ENCODE data around the gene HSPH1. TPM values are rescaled to one million over a fixed set of nuclear protein-coding genes. Genes with fewer than 3 reads are reported as not detected.
"Not testable (repeated sequence)": the region's sequence is repeated elsewhere in the genome, so short reads cannot be mapped to it uniquely, and the experiment has no call there.

The HSPH1 gene
- total RNA-seq, 4 donors from 2014 or later = 33.4 to 48.2 (median 42.1) TPM

DNA sequence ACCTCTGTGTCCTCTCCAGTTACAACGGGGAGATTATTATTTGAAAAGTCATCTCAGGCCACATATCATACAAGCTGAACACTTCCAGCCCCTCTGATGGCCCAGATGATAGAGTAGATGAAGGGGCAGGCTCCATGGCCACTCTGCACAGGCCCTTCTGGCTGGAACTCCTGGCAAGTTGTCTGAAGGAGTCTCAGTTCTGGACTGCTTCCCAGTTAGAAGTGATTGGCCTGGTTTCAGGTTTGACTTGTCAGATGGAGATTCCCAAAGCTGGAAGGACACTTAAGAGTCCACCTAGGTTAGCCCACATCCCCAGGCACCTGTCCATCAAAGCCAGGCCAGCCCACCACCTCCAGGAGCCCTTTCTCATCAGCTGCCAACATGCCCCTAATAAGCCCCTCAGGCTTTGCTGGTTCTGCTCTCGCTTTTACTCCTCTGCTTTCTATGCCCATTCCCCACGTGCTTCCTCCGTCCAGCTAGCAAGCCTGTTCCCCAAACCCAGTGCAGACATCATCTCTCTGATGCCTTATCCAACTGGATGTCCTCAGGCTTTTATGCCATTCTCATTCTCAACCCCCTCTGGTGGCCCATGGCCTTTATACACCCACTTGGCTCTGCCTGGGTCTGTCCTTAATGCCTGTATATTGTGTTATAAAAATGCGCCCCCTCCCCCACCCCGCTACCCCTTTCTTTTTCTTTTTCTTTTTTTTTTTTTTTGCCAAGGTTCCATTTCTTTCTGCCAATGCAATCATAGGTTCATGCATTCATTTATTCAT is 56.5 kb downstream of the HSPH1 start:
- no peak for DNase-seq (ENCODE audit: extremely low spot score)
- Histone ChIP-seq H3K27ac (replicated peaks in 1 of 4) (no peak overlapping the region), H3K9me3 (no peaks in the 10 kb centered on the region), H3K27me3 (peaks cover 0 to 8% (median 0%) of the 10 kb centered on the region in 4 donors), H3K4me1 (peaks cover 0 to 8% (median 0%) of the 10 kb centered on the region in 4 donors), H3K4me3 (no peak overlapping the region), H3K36me3 (no peaks in the 10 kb centered on the region)
- no peak for TF ChIP-seq EP300 (IDR thresholded peaks at IDR 0.05)
- TF ChIP-seq CTCF (IDR thresholded peaks at IDR 0.05) = no peak
- intact Hi-C loops (cut with DNase I) = no loop called here
- 82% methylated on average over 6 of the region's 6 CpGs for WGBS

GRCh38 chr13:31102905-31103304 is 58.8 kb downstream of the HSPH1 start:
- WGBS = 97% methylated on average over 3 of the region's 3 CpGs
- Histone ChIP-seq H3K36me3 (no peaks in the 10 kb centered on the region), H3K4me1 (peaks cover 0 to 8% (median 0%) of the 10 kb centered on the region in 4 donors), H3K27me3 (peaks cover 0 to 21% (median 0%) of the 10 kb centered on the region in 4 donors), H3K9me3 (no peaks in the 10 kb centered on the region), H3K27ac (replicated peaks in 1 of 4) (no peak overlapping the region), H3K4me3 (no peak overlapping the region)
- intact Hi-C loops (cut with DNase I) = no loop called here
- DNase-seq (ENCODE audit: extremely low spot score) = no peak
- TF ChIP-seq CTCF (IDR thresholded peaks at IDR 0.05) = no peak
- TF ChIP-seq EP300 (IDR thresholded peaks at IDR 0.05) = no peak
- no peak for TF ChIP-seq POLR2A (IDR thresholded peaks at IDR 0.05; ENCODE audit: low read depth)
- TF ChIP-seq POLR2AphosphoS5 (IDR thresholded peaks at IDR 0.05) = no peak

DNA sequence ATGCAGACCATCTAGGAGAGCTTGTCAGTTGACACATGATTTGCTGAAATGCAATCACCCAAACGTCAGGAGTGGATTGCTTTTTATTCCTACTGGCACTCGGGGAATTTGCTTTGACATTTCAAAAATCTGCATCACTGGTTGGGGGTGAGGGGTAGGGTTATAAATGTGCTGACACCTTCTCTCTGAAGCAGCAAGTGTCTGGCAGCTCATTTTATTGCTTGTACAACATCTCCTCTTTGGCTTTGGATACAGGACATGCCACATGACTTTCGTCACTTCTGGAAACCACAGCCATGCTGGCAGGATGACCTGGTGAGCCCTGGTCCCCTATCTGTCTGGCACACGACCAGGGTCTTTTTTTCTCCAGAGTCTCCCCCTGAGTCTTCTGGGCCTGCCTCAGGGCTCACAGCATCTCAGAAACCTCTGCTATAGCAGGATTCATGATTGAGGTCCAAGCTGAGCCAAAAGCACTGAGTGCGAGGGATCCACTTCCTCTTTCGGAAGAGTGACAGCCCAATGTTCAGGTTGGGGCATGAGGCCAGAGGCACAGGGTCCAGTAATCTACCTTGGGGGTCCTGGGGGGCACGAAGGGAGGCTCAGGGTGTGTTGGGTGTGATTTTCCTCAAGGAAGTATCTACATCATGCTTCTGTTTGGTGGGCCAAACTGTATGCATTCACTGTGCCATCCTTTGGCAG is 60.1 kb downstream of the HSPH1 start:
- peaks cover 0 to 8% (median 0%) of the 10 kb centered on the region in 4 donors for H3K4me1 ChIP-seq
- H3K9me3 ChIP-seq = no peaks in the 10 kb centered on the region
- TF ChIP-seq POLR2AphosphoS5 (IDR thresholded peaks at IDR 0.05) (no peak), CTCF (IDR thresholded peaks at IDR 0.05) (no peak), EP300 (IDR thresholded peaks at IDR 0.05) (no peak), POLR2A (IDR thresholded peaks at IDR 0.05; ENCODE audit: low read depth) (no peak)
- peaks cover 0 to 32% (median 0%) of the 10 kb centered on the region in 4 donors for H3K27me3 ChIP-seq
- 55% methylated on average over 6 of the region's 7 CpGs for WGBS
- no peaks in the 10 kb centered on the region for H3K36me3 ChIP-seq
- H3K27ac ChIP-seq (replicated peaks in 1 of 4) = no peak overlapping the region
- H3K4me3 ChIP-seq = no peak overlapping the region
- intact Hi-C loops (cut with DNase I) = no loop called here
- no peak for DNase-seq (ENCODE audit: extremely low spot score)

DNA sequence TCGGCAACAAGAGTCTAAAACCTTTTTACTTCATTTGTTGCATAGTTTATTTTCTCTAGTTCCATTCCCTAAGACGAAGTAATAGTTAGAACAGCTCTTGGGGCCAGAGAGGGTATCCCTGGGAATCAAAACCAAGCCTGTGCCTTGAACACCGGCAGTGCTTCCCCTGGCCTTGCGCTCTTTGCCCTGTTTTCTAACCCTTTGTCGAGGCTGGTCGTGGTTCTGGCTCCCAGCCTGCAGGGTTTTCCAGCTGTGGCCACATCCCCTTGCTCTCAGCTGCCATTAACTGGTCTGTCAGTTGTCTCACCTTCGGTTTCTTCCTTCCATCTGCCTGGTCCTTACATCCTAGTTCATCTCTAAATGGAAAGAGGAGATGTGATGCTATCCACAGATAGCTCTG is 61.0 kb downstream of the HSPH1 start:
- no peaks in the 10 kb centered on the region for H3K9me3 ChIP-seq
- peaks cover 0 to 33% (median 0%) of the 10 kb centered on the region in 4 donors for H3K27me3 ChIP-seq
- H3K4me3 ChIP-seq = no peak overlapping the region
- TF ChIP-seq CTCF (IDR thresholded peaks at IDR 0.05) (no peak), POLR2A (IDR thresholded peaks at IDR 0.05; ENCODE audit: low read depth) (no peak), EP300 (IDR thresholded peaks at IDR 0.05) (no peak), POLR2AphosphoS5 (IDR thresholded peaks at IDR 0.05) (no peak)
- peaks cover 0 to 8% (median 0%) of the 10 kb centered on the region in 4 donors for H3K4me1 ChIP-seq
- no peak for DNase-seq (ENCODE audit: extremely low spot score)
- H3K36me3 ChIP-seq = no peaks in the 10 kb centered on the region
- intact Hi-C loops (cut with DNase I) = no loop called here
- H3K27ac ChIP-seq (replicated peaks in 1 of 4) = no peak overlapping the region
- 73% methylated on average over 7 of the region's 7 CpGs for WGBS

DNA sequence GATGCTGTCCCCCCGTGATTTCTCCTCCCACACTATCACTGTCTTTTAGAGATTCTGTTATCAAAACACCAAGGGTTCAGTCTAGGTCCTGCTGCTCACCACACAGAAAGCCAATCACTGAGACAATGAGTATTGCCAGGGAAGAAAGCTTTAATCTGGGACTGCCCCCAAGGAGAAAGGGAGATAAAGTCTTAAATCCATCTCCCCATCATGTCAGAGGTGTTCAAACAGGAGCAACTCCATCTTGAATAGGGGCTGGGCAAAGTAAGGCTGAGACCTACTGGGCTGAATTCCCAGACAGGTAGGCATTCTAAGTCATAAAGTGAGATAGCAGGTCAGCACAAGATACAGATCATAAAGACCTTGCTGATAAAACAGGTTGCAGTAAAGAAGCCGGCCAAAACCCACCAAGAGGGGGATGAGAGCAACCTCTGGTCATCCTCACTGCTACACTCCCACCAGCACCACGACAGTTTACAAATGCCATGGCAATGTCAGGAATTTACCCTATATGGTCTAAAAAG is 63.7 kb downstream of the HSPH1 start:
- H3K36me3 ChIP-seq; H3K9me3 ChIP-seq; H3K27ac ChIP-seq (replicated peaks in 1 of 4); H3K4me3 ChIP-seq; DNase-seq (ENCODE audit: extremely low spot score); H3K4me1 ChIP-seq; intact Hi-C loops (cut with DNase I): not testable (repeated sequence)
- WGBS = 53% methylated on average over 3 of the region's 3 CpGs
- peaks cover 0 to 33% (median 0%) of the 10 kb centered on the region in 4 donors for H3K27me3 ChIP-seq

Measured in esophagus muscularis mucosa (tissue), 4 donors.